GM23338 (cell line): Measurements from ENCODE around the gene RHBDF2. TPM values are rescaled to one million over a fixed set of nuclear protein-coding genes. Genes with fewer than 3 reads are reported as not detected.

Experiments used
- ATAC-seq: fragments of 200-7000 bp; cut with Tn5 transposase; 3 replicates; pipeline ENCODE4 v1.9.1; 2020
- DNase-seq: peaks from one replicate; pipeline ENCODE4 v3.0.0-alpha.2; 2015; ENCODE audit warnings: low spot score
- H2AFZ ChIP-seq: fragments of 200-600 bp; sonication (generic); 2 replicates; pipeline ENCODE4 v1.8.0; 2016; ENCODE audit warnings: antibody characterized with exemption, mild to moderate bottlenecking, moderate library complexity
- H3F3A ChIP-seq: fragments of 200-600 bp; sonication (generic); replicated peaks from 2 replicates; pipeline ENCODE4 v1.8.0; 2017; ENCODE audit warnings: antibody characterized with exemption, mixed run types, low read depth
- H3K27ac ChIP-seq: fragments of 200-600 bp; sonication (generic); 2 replicates; pipeline ENCODE4 v1.6.1; 2016; ENCODE audit warnings: low read depth
- H3K27me3 ChIP-seq: fragments of 200-600 bp; sonication (generic); 2 replicates; pipeline ENCODE4 v1.8.0; 2016; ENCODE audit warnings: mild to moderate bottlenecking, mixed run types, moderate library complexity; ENCODE audit not compliant: insufficient read depth
- H3K36me3 ChIP-seq: fragments of 200-600 bp; sonication (generic); 2 replicates; pipeline ENCODE4 v1.8.0; 2016; ENCODE audit warnings: mild to moderate bottlenecking; ENCODE audit not compliant: insufficient read depth
- H3K4me1 ChIP-seq: fragments of 200-600 bp; sonication (generic); 2 replicates; pipeline ENCODE4 v1.8.0; 2016; ENCODE audit warnings: mild to moderate bottlenecking, moderate library complexity; ENCODE audit not compliant: insufficient read depth
- H3K4me2 ChIP-seq: fragments of 200-600 bp; sonication (generic); 2 replicates; pipeline ENCODE4 v1.7.1; 2017; ENCODE audit warnings: mixed run types
- H3K4me3 ChIP-seq: fragments of 200-600 bp; sonication (generic); 2 replicates; pipeline ENCODE4 v1.6.1; 2016; ENCODE audit warnings: mixed run types
- H3K79me2 ChIP-seq: fragments of 200-600 bp; sonication (generic); replicated peaks from 2 replicates; pipeline ENCODE4 v1.8.0; 2017; ENCODE audit warnings: mild to moderate bottlenecking; ENCODE audit not compliant: insufficient read depth
- H3K9me2 ChIP-seq: fragments of 200-600 bp; sonication (generic); 2 replicates; pipeline ENCODE4 v1.8.0; 2017; ENCODE audit not compliant: insufficient read depth
- H4K20me1 ChIP-seq: fragments of 200-600 bp; sonication (generic); replicated peaks from 2 replicates; pipeline ENCODE4 v1.8.0; 2017; ENCODE audit warnings: mild to moderate bottlenecking; ENCODE audit not compliant: insufficient read depth
- H3K27ac Mint-ChIP-seq: 2 replicates; pipeline ENCODE4 v1.8.0; 2020; ENCODE audit warnings: inconsistent platforms, mild to moderate bottlenecking, moderate library complexity, mixed read lengths
- H3K27me3 Mint-ChIP-seq: 3 replicates; pipeline ENCODE4 v1.8.0; 2022; ENCODE audit warnings: low read depth, mild to moderate bottlenecking, moderate library complexity, mixed read lengths, inconsistent platforms; ENCODE audit not compliant: insufficient read depth, poor library complexity
- H3K36me3 Mint-ChIP-seq: 3 replicates; pipeline ENCODE4 v1.8.0; 2021; ENCODE audit warnings: low read depth, mild to moderate bottlenecking, inconsistent platforms, moderate library complexity, mixed read lengths
- H3K4me1 Mint-ChIP-seq: 3 replicates; pipeline ENCODE4 v1.8.0; 2020; ENCODE audit warnings: mild to moderate bottlenecking, inconsistent platforms, mixed read lengths
- H3K4me3 Mint-ChIP-seq: 3 replicates; pipeline ENCODE4 v1.8.0; 2021; ENCODE audit warnings: moderate library complexity, mild to moderate bottlenecking, inconsistent platforms, mixed read lengths
- H3K9me3 Mint-ChIP-seq: 3 replicates; pipeline ENCODE4 v1.8.0; 2020; ENCODE audit warnings: moderate library complexity, mild to moderate bottlenecking, inconsistent platforms, mixed read lengths
- CTCF ChIP-seq, 2 experiments: fragments of 200-600 bp in 1 of 2; sonication (generic) in 1 of 2; conservative IDR thresholded peaks; 2 replicates each; pipeline versions ENCODE4 v1.5.1 to v1.6.1; 2016 to 2017; ENCODE audit warnings: antibody characterized with exemption in 2 of 2, low read depth in 2 of 2, mild to moderate bottlenecking in 2 of 2, moderate library complexity in 1 of 2
- ETS1 ChIP-seq: IDR thresholded peaks from 2 replicates; pipeline ENCODE4 v1.6.1; 2016; ENCODE audit warnings: antibody characterized with exemption
- EZH2 ChIP-seq: fragments of 200-600 bp; sonication (generic); IDR thresholded peaks from one replicate; pipeline ENCODE4 v1.8.0; 2017; ENCODE audit warnings: antibody characterized with exemption, mild to moderate bottlenecking, low read depth; ENCODE audit not compliant: unreplicated experiment
- EZH2phosphoT487 ChIP-seq: fragments of 200-600 bp; sonication (generic); IDR thresholded peaks from one replicate; pipeline ENCODE4 v1.8.1; 2018; ENCODE audit warnings: antibody characterized with exemption; ENCODE audit not compliant: unreplicated experiment
- JUNB ChIP-seq: IDR thresholded peaks from one replicate; pipeline ENCODE4 v1.6.1; 2016; ENCODE audit warnings: antibody characterized with exemption; ENCODE audit not compliant: unreplicated experiment
- NANOG ChIP-seq: IDR thresholded peaks from 2 replicates; pipeline ENCODE4 v1.6.1; 2016; ENCODE audit warnings: antibody characterized with exemption, borderline replicate concordance
- REST ChIP-seq: IDR thresholded peaks from one replicate; pipeline ENCODE4 v1.6.1; 2018; ENCODE audit warnings: antibody characterized with exemption; ENCODE audit not compliant: unreplicated experiment
- STAT1 ChIP-seq: IDR thresholded peaks from one replicate; pipeline ENCODE4 v1.6.1; 2016; ENCODE audit warnings: antibody characterized with exemption; ENCODE audit not compliant: unreplicated experiment
- ZNF114 ChIP-seq: fragments of 250-450 bp; sonication (Bioruptor Pico); IDR thresholded peaks from 2 replicates; pipeline ENCODE4 v1.5.0; 2020; ENCODE audit warnings: mild to moderate bottlenecking, moderate library complexity
- ZNF331 ChIP-seq: fragments of 250-450 bp; sonication (Bioruptor Pico); IDR thresholded peaks from 2 replicates; pipeline ENCODE4 v1.5.0; 2020; ENCODE audit warnings: low read depth, mild to moderate bottlenecking, moderate library complexity
- ZNF462 ChIP-seq: fragments of 250-450 bp; sonication (Bioruptor Pico); IDR thresholded peaks from 2 replicates; pipeline ENCODE4 v1.5.0; 2020; ENCODE audit warnings: mild to moderate bottlenecking, moderate library complexity
- polyA plus RNA-seq: library from polyadenylated mRNA; unstranded; fragments of >200 nt; fragmentation: Nextera tagmentation; extraction: Ambion mirVana; gene quantifications from 2 replicates; pipeline ENCODE4 v1.2.1, GENCODE V29; 2016
- total RNA-seq: library from RNA; depleted of rRNA; stranded (reverse); fragments of >200 nt; shearing (Covaris generic); gene quantifications from 2 replicates; pipeline ENCODE4 v1.2.3, GENCODE V29; 2014

Gene RHBDF2
- total and polyA plus RNA-seq, 2 experiments from 2014 or later, result 9.4 to 29.5 TPM

GRCh38 chr17:76538941-76539570 lies 37.8 kb upstream of the RHBDF2 start:
- H2AFZ ChIP-seq, result no peak overlapping the region
- Mint-ChIP-seq H3K4me1 (peaks cover 44% of the 10 kb centered on the region), H3K27ac (no peak overlapping the region), H3K27me3 (peaks cover 52% of the 10 kb centered on the region), H3K9me3 (no peaks in the 10 kb centered on the region; the same call in 2 of the 3 replicates), H3K4me3 (peak overlapping the region; percentile 68), H3K36me3 (no peaks in the 10 kb centered on the region)
- peaks cover 47% of the 10 kb centered on the region for H3K27me3 ChIP-seq
- H3K4me3 ChIP-seq, result peak overlapping the region; percentile 69; the same call in 1 of the 2 replicates
- ATAC-seq, result no peak
- H3K9me2 ChIP-seq, result no peaks in the 10 kb centered on the region
- no peak overlapping the region for H3K27ac ChIP-seq
- no peaks in the 10 kb centered on the region for H3K36me3 ChIP-seq
- no peak for TF ChIP-seq ZNF462 (CRISPR knock-in tag)
- TF ChIP-seq ZNF114, result no peak
- TF ChIP-seq EZH2phosphoT487, result no peak
- TF ChIP-seq NANOG, result no peak
- TF ChIP-seq EZH2, result no peak
- no peak for TF ChIP-seq JUNB
- TF ChIP-seq ETS1, result no peak
- no peak for TF ChIP-seq REST
- no peak for TF ChIP-seq ZNF331 (CRISPR knock-in tag)
- no peak for TF ChIP-seq CTCF (conservative IDR thresholded peaks at IDR 0.05; ENCODE audit: low read depth in 2 of 2)
- TF ChIP-seq STAT1, result no peak
- DNase-seq, result no peak
- H3K4me1 ChIP-seq, result peaks cover 14% of the 10 kb centered on the region
- H3K79me2 ChIP-seq, result no peaks in the 10 kb centered on the region
- no peaks in the 10 kb centered on the region for H4K20me1 ChIP-seq
- 0 out of 2 replicates have a peak, but pooled peaks cover 5% of the 10 kb centered on the region for H3F3A ChIP-seq
- peak overlapping the region; percentile 90 for H3K4me2 ChIP-seq
